BE2C (cell line): ENCODE results near the gene OMP.

Experiments used
- DNase-seq: peaks from one replicate; pipeline ENCODE4 v3.0.0-alpha.2; 2020
- H3K27me3 ChIP-seq: fragments of 250-450 bp; sonication (Bioruptor Pico); 2 replicates; pipeline ENCODE4 v1.5.1; 2020; ENCODE audit warnings: mild to moderate bottlenecking
- H3K36me3 ChIP-seq: fragments of 250-450 bp; sonication (Bioruptor Pico); 2 replicates; pipeline ENCODE4 v1.5.1; 2020; ENCODE audit warnings: mild to moderate bottlenecking
- H3K4me1 ChIP-seq: fragments of 250-450 bp; sonication (Bioruptor Pico); 2 replicates; pipeline ENCODE4 v1.5.1; 2020
- H3K4me3 ChIP-seq: 2 replicates; pipeline ENCODE4 v1.5.1; 2011; ENCODE audit warnings: low read depth, low read length
- H3K9me3 ChIP-seq: fragments of 250-450 bp; sonication (Bioruptor Pico); 2 replicates; pipeline ENCODE4 v1.5.1; 2020
- TF ChIP-seq, protein P1 (sequence below): IDR thresholded peaks from 2 replicates; pipeline ENCODE4 v1.5.1; 2012; ENCODE audit warnings: mild to moderate bottlenecking, low read depth, low read length

Gene OMP

DNA sequence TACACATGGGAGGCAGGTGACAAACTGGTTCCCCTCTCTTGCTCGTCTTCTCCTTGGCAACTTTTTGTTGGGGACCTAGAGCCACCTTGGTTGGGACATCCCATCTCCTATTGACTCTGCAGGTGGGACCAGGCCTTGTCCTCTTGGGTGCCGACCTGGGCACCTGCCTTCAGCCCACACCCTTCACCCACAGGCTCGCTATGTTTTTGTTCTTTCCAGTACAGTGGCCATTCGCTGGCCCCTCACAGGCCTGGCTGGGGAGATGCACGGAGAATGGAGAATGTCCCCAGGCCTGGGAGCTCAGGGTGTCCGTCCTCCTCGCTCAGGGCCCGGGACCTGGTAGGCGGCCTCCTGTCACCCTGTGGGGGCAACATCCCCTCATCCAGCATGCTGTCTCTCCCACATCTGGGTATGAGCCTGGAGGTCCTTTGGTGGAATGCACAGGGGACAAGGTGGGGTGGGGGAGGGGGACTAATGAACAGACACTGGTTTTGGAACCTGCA is 14.9 kb upstream of the OMP start:
- Histone ChIP-seq H3K36me3 (no peaks in the 10 kb centered on the region), H3K27me3 (no peaks in the 10 kb centered on the region), H3K4me1 (no peaks in the 10 kb centered on the region), H3K9me3 (no peaks in the 10 kb centered on the region), H3K4me3 (no peak overlapping the region)
- DNase-seq = peak; percentile 4
- TF ChIP-seq, protein P1, sequence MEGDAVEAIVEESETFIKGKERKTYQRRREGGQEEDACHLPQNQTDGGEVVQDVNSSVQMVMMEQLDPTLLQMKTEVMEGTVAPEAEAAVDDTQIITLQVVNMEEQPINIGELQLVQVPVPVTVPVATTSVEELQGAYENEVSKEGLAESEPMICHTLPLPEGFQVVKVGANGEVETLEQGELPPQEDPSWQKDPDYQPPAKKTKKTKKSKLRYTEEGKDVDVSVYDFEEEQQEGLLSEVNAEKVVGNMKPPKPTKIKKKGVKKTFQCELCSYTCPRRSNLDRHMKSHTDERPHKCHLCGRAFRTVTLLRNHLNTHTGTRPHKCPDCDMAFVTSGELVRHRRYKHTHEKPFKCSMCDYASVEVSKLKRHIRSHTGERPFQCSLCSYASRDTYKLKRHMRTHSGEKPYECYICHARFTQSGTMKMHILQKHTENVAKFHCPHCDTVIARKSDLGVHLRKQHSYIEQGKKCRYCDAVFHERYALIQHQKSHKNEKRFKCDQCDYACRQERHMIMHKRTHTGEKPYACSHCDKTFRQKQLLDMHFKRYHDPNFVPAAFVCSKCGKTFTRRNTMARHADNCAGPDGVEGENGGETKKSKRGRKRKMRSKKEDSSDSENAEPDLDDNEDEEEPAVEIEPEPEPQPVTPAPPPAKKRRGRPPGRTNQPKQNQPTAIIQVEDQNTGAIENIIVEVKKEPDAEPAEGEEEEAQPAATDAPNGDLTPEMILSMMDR = no peak

DNA sequence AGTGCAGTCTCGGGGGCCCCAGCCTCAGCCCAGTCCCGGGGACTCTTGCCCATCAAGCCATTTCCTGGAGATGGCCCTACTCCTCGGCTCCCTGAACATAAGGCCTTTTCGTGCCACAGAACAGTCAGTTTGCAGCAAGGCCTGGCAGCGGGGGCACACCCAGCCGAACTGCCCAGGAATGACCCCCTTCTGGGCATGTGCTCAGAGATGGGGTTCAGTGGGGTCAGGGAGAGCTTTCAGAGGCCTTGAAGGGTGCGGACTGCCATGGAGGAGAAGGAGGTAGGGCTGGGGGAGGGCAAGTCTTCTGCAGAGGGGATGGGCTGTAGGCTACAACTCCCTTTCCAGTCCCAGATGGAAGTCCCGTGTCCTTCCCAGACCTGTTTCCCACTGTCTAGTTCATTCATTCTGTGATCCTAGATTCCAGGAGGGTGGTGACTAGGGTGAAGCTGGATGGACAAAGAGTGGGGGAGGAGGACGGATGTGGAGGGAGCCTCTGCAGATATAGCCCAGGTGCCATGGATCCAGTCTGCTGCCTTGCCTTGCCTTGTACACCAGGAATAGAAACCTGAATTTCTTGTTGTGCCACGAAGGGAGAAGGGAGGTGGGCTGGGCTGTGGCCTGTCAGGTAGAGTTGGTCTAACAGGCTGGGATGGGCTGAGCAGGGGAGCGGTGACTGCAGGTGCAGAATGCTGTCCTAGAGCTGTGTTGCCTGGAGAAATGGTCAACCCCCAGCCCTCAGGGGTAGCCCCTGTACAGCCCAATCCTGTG is 14.2 kb upstream of the OMP start:
- no peak overlapping the region for H3K4me3 ChIP-seq
- H3K4me1 ChIP-seq = no peaks in the 10 kb centered on the region
- H3K9me3 ChIP-seq = no peaks in the 10 kb centered on the region
- TF ChIP-seq, protein P1 = no peak
- no peak for DNase-seq
- no peaks in the 10 kb centered on the region for H3K36me3 ChIP-seq
- no peaks in the 10 kb centered on the region for H3K27me3 ChIP-seq

DNA sequence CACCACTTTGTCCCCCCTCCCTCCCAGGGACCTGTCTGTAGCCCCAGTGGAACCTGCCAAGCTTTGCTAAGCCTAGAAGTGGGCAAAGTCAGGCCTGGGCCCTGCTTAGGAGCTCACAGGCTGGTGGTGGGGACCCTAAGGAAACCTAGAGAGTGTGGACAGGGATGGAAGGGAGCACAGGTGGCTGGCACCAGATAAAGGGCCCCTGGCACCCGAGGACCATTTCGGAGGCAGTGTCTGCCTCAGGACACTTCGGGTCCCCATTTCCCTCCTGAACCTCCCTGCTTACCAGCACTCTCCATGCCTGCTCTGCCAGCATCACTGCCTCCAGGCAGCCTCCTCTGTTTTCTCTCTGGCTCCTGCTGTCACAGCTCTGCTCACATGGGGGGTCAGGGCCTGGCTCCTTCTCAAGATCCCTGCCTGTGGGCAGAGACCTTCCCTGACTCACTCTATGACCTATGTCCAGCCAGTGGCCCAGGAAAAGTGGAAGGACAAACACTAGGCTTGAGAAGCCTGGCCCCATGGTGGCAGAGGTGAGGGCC is 13.6 kb upstream of the OMP start:
- no peaks in the 10 kb centered on the region for H3K36me3 ChIP-seq
- no peak overlapping the region for H3K4me3 ChIP-seq
- no peaks in the 10 kb centered on the region for H3K27me3 ChIP-seq
- H3K4me1 ChIP-seq = no peaks in the 10 kb centered on the region
- TF ChIP-seq, protein P1 = no peak
- no peaks in the 10 kb centered on the region for H3K9me3 ChIP-seq
- peak; percentile 2 for DNase-seq

DNA sequence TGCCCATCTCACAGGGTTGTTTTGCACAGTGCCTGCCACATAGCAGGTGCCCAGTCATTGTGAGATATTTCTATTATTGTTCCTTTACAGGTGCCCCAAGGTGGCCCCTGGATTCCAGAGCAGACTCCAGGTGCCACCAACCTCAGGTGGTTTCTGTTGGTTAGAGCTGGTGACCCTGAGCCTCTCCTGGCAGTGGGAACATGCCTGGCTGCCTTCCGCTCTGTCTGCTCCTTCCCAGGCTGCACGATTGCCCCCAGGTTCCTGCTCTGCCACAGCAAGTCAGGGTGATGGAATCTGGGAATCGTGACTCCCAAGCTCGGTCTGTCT is 12.6 kb upstream of the OMP start:
- no peak overlapping the region for H3K4me3 ChIP-seq
- H3K9me3 ChIP-seq = no peaks in the 10 kb centered on the region
- TF ChIP-seq, protein P1 = no peak
- no peaks in the 10 kb centered on the region for H3K4me1 ChIP-seq
- DNase-seq = no peak
- no peaks in the 10 kb centered on the region; the same call in 1 of the 2 replicates for H3K36me3 ChIP-seq
- H3K27me3 ChIP-seq = no peaks in the 10 kb centered on the region

DNA sequence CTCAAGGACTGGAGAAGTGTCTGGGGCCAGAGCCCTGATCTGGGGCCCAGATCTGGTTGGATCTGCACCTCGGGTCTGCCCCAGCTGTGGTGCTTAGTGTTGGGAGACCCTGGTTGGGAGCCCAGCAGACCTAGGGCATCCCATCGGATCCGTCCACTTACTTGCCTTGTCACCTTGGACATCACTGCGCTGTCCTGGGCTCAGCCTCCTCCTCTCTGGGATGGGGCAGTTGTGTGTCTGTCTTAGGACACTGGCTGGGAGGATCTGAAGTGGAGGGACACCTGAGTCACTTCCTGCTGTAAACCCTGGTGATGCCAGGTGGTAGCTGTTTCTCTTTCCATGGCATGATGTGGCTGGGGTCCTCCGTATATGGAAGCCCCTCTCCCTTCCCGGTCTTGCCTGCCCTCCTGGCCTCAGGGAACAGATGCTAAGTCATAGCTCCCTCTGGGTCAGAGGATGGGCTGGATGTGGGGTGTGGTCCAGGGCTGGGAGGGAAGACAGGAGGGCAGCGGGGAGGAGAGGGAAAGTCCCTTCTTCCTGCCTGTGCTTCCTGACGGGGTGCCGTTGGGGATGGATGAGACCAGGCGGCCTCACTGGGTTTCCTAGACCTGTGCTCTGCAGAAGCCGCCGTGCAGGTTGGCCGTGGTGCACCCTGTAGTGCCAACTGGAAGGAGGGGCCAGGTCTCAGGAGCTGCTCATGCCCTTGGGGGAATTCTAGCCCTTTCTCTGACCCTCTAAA is 12.1 kb upstream of the OMP start:
- Histone ChIP-seq H3K9me3 (no peaks in the 10 kb centered on the region), H3K36me3 (no peaks in the 10 kb centered on the region; the same call in 1 of the 2 replicates), H3K4me3 (no peak overlapping the region), H3K27me3 (no peaks in the 10 kb centered on the region), H3K4me1 (no peaks in the 10 kb centered on the region)
- DNase-seq = peak; percentile 6
- TF ChIP-seq, protein P1 = no peak
